Measurements from ENCODE around the gene TMEM14A. TPM values are rescaled to one million over a fixed set of nuclear protein-coding genes. Genes with fewer than 3 reads are reported as not detected.

Gene TMEM14A
- polyA plus RNA-seq, 1 donor from 2014 or later, result 326 TPM

GRCh38 chr6:52671676-52672075 is 763 bp downstream of the TMEM14A start:
- Histone ChIP-seq H3K9me3 (ENCODE audit: low read length) (no peaks in the 10 kb centered on the region), H3K4me3 (ENCODE audit: low read length) (peak overlapping the region; percentile 81), H3K36me3 (ENCODE audit: insufficient read depth, low read length) (no peaks in the 10 kb centered on the region), H2AFZ (ENCODE audit: low read depth, low read length) (peak overlapping the region; percentile 69), H3K9me2 (ENCODE audit: insufficient read depth, low read length) (no peaks in the 10 kb centered on the region), H3K27ac (ENCODE audit: low read length) (peak overlapping the region; percentile 29), H4K20me1 (ENCODE audit: insufficient read depth) (no peaks in the 10 kb centered on the region), H3K79me2 (replicated peaks; ENCODE audit: insufficient read depth, low read length) (peaks cover 3% of the 10 kb centered on the region), H3F3A (ENCODE audit: insufficient read depth, low read length, poor library complexity, severe bottlenecking) (no peaks in the 10 kb centered on the region), H3K9ac (ENCODE audit: low read length) (peak overlapping the region; percentile 75), H3K27me3 (ENCODE audit: insufficient read depth, low read depth, low read length) (no peaks in the 10 kb centered on the region), H3K4me2 (ENCODE audit: low read length) (peak overlapping the region; percentile 86)
- no peak for TF ChIP-seq RAD21 (conservative IDR thresholded peaks at IDR 0.05)
- TF ChIP-seq MXI1 (conservative IDR thresholded peaks at IDR 0.05; ENCODE audit: poor library complexity, severe bottlenecking), result no peak
- peak; percentile 1 for TF ChIP-seq TAF1 (IDR thresholded peaks at IDR 0.05; ENCODE audit: low read depth)
- no peak for TF ChIP-seq EP300 (conservative IDR thresholded peaks at IDR 0.05; ENCODE audit: poor library complexity, severe bottlenecking)
- TF ChIP-seq CTCF (IDR thresholded peaks at IDR 0.05; ENCODE audit: poor library complexity, severe bottlenecking), result no peak
- no peak for TF ChIP-seq SMC3 (conservative IDR thresholded peaks at IDR 0.05; ENCODE audit: poor library complexity)
- TF ChIP-seq POLR2AphosphoS5 (IDR thresholded peaks at IDR 0.05), result no peak

DNA sequence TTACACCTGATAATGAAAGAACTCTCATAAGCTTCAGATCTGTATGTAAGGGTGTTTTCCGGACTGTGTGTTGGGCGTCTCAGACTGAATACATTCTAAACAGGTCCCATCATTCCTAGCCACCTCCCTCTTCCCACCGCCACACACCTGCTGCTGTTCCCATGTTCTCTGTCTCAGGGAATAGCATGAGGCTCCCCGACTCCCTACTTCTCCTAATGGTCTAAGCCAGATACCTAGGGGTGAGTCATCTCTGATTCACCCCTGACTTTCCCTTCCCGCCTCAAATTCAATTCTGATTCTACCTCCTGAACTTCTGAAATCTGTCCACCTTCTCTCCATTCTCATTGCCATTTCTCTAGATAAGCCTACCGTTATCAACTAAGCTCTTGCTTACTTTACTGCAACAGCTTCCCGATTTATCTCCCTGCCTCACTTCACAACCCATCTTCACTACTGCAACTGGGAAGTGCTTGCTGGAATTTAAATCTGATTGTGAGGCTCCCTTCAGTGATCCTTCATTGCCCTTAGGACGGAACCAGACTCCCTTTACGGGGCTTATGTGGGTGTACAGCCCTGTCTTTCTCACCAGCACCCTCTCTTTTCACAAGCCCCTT is 1.6 kb downstream of the TMEM14A start:
- peak overlapping the region; percentile 81 for H3K4me3 ChIP-seq (ENCODE audit: low read length)
- no peaks in the 10 kb centered on the region for H3K27me3 ChIP-seq (ENCODE audit: insufficient read depth, low read depth, low read length)
- H3K4me2 ChIP-seq (ENCODE audit: low read length), result peak overlapping the region; percentile 86
- H3K9me3 ChIP-seq (ENCODE audit: low read length), result no peaks in the 10 kb centered on the region
- H3K79me2 ChIP-seq (replicated peaks; ENCODE audit: insufficient read depth, low read length), result peaks cover 3% of the 10 kb centered on the region
- no peaks in the 10 kb centered on the region for H3F3A ChIP-seq (ENCODE audit: insufficient read depth, low read length, poor library complexity, severe bottlenecking)
- no peak overlapping the region for H3K27ac ChIP-seq (ENCODE audit: low read length)
- no peaks in the 10 kb centered on the region for H3K9me2 ChIP-seq (ENCODE audit: insufficient read depth, low read length)
- no peaks in the 10 kb centered on the region for H4K20me1 ChIP-seq (ENCODE audit: insufficient read depth)
- no peak overlapping the region for H3K9ac ChIP-seq (ENCODE audit: low read length)
- no peaks in the 10 kb centered on the region for H3K36me3 ChIP-seq (ENCODE audit: insufficient read depth, low read length)
- no peak overlapping the region for H2AFZ ChIP-seq (ENCODE audit: low read depth, low read length)
- no peak for TF ChIP-seq SMC3 (conservative IDR thresholded peaks at IDR 0.05; ENCODE audit: poor library complexity)
- TF ChIP-seq, protein P1, sequence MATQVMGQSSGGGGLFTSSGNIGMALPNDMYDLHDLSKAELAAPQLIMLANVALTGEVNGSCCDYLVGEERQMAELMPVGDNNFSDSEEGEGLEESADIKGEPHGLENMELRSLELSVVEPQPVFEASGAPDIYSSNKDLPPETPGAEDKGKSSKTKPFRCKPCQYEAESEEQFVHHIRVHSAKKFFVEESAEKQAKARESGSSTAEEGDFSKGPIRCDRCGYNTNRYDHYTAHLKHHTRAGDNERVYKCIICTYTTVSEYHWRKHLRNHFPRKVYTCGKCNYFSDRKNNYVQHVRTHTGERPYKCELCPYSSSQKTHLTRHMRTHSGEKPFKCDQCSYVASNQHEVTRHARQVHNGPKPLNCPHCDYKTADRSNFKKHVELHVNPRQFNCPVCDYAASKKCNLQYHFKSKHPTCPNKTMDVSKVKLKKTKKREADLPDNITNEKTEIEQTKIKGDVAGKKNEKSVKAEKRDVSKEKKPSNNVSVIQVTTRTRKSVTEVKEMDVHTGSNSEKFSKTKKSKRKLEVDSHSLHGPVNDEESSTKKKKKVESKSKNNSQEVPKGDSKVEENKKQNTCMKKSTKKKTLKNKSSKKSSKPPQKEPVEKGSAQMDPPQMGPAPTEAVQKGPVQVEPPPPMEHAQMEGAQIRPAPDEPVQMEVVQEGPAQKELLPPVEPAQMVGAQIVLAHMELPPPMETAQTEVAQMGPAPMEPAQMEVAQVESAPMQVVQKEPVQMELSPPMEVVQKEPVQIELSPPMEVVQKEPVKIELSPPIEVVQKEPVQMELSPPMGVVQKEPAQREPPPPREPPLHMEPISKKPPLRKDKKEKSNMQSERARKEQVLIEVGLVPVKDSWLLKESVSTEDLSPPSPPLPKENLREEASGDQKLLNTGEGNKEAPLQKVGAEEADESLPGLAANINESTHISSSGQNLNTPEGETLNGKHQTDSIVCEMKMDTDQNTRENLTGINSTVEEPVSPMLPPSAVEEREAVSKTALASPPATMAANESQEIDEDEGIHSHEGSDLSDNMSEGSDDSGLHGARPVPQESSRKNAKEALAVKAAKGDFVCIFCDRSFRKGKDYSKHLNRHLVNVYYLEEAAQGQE (IDR thresholded peaks at IDR 0.05; ENCODE audit: borderline replicate concordance), result no peak
- no peak for TF ChIP-seq EZH2 (IDR thresholded peaks at IDR 0.05; ENCODE audit: borderline replicate concordance, insufficient read depth, low read length, poor library complexity, severe bottlenecking)
- no peak for TF ChIP-seq POLR2AphosphoS5 (IDR thresholded peaks at IDR 0.05)
- TF ChIP-seq RAD21 (conservative IDR thresholded peaks at IDR 0.05), result no peak
- no peak for TF ChIP-seq EP300 (conservative IDR thresholded peaks at IDR 0.05; ENCODE audit: poor library complexity, severe bottlenecking)
- no peak for TF ChIP-seq CTCF (IDR thresholded peaks at IDR 0.05; ENCODE audit: poor library complexity, severe bottlenecking)
- TF ChIP-seq MXI1 (conservative IDR thresholded peaks at IDR 0.05; ENCODE audit: poor library complexity, severe bottlenecking), result no peak
- no peak for TF ChIP-seq TAF1 (IDR thresholded peaks at IDR 0.05; ENCODE audit: low read depth)

Measured in neural cell (in vitro differentiated cells).